HG02943 (cell line): ENCODE measurements around the gene TMEM52.

Experiments used
- ATAC-seq: cut with Tn5 transposase; IDR thresholded peaks from one replicate; pipeline ENCODE4 v1.9.1; 2021; ENCODE audit warnings: mild to moderate bottlenecking, low read depth, moderate library complexity; ENCODE audit not compliant: unreplicated experiment

TMEM52 gene

GRCh38 chr1:1916851-1917251, 2.2 kb downstream of the TMEM52 start:
- ATAC-seq = no peak

DNA sequence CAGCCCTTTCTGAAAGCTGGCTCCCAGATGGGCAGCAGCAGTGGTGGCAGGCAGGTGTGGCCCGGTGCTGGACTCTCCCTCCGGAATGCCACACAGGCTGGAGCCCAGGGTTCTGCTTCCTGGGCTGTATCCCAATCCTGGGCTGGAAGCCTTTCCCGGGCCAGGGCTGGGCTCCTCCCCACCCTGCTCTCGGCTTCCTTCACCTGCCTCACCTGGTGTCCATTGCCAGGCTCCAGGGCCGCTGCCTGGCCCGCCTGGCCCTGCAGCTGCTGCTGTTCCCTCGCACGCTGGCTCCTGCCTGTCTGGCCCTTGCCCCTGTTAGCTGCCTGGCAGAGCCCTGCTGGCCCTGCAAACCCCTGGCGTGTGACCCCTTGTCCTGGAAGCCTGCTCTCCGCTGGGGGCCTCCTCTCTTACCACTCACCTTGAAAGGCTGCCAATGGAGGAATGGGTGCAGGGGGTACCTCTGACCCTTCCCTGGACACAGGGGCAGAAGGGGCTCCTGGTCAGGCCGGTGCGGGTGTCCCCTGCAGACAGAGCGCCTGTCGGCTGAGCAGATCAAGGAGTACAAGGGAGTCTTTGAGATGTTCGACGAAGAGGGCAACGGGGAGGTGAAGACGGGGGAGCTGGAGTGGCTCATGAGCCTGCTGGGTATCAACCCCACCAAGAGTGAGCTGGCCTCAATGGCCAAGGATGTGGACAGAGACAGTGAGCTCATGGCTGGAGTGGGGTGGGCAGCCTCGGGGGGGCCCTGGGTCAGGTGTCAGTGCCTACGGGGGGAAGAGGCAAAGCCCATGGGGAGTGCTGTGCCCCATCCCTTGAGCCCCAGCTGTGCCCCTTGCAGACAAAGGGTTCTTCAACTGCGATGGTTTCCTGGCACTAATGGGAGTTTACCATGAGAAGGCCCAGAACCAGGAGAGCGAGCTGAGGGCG, 2.9 kb downstream of the TMEM52 start:
- no peak for ATAC-seq

- ATAC-seq = no peak
These were observed 3.9 kb downstream of the TMEM52 start, which contains the start of gene CALML6 for GRCh38 chr1:1914971-1915692. Gene CALML6 (plus strand): TSS chr1:1915260. CDS start chr1:1915281, 21 bp downstream.

- ATAC-seq = no peak
These were observed 4.7 kb downstream of the TMEM52 start for GRCh38 chr1:1914101-1914970.

DNA sequence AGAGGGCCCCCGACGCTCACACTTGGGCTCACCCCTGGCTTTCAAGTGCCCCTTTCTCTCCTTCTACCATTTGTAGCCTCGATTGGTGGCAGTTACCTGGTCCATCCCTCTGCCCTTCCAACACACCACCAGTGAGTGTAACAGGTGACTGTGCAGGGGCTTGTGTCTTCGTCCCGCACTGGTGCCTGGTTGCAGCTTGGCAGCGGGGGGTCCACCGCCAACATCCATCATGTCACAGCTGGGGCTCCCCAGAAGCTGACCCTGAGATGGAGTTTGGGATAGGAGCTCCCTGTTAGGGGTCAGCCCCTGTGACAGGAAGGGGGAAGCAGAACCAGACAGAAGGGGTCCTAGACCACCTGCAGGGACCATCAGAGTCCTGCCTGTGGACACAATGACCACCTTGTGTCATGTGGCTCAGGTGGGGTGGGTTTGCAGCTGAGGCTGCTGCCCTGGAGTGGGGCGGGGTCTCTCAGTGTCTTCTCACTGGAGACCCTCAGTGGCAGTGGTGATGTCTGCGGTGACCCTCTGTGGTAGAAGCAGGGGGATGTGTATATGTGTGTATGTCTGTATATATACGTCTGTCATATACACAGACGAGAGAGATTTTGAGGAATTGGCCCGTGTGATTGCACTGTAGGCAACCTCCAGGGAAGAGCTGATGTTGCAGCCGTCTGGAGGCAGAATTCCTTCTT, 7.6 kb downstream of the TMEM52 start:
- no peak for ATAC-seq

GRCh38 chr1:1910651-1911331, 8.3 kb downstream of the TMEM52 start:
- no peak for ATAC-seq

DNA sequence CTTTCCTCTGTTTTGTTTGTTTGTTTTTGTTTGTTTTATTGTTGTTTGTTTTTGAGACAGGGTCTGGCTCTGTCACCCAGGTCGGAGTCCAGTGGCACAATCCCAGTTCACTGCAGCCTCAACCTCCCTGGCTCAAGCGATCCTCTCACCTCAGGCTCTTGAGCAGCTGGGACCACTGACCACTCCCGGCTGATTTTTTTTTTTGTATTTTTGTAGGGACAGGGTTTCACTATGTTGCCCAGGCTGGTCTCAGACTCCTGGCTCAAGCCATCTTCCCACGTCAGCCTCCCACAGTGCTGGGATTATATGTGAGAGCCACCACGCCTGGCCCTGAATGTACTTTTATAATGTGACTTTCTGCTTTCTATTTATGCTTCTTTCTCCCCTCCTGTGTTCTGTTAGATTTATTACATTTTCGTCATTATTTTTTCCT, 9.0 kb downstream of the TMEM52 start:
- ATAC-seq = no peak

DNA sequence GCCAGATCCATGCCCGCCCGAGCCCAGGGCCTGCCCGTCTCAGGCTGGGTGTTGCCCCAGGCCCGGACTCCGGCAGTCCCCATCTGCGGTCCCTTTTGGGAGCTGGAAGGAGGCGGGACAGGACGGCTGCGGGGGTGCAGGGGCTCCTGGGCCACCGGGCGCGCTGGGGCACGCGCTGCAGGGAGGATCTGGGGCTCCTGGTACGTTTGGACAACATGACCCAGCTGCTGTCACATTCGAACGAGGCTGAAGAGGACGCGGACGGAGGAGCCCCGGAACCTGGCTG, 10.6 kb downstream of the TMEM52 start:
- no peak for ATAC-seq

GRCh38 chr1:1907098-1907736, 11.9 kb downstream of the TMEM52 start:
- no peak for ATAC-seq

GRCh38 chr1:1906185-1907097, 12.6 kb downstream of the TMEM52 start:
- ATAC-seq = no peak

DNA sequence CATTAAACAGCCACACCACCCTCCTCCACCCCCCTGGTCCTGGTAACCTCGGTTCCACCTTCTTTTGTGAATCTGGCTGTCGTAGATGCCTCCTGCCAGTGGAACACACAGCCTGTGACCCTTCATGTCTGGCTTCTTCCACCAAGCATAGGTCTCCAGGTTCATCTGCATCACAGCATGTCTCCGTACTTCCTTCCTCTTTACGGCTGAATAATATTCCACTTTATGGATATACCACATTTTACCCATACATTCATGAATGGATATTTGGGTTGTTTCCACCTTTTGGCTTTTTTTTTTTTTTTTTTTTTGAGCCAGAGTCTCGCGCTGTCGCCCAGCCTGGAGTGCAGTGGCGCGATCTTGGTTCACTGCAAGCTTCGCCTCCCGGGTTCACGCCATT, 15.9 kb downstream of the TMEM52 start:
- ATAC-seq = no peak

DNA sequence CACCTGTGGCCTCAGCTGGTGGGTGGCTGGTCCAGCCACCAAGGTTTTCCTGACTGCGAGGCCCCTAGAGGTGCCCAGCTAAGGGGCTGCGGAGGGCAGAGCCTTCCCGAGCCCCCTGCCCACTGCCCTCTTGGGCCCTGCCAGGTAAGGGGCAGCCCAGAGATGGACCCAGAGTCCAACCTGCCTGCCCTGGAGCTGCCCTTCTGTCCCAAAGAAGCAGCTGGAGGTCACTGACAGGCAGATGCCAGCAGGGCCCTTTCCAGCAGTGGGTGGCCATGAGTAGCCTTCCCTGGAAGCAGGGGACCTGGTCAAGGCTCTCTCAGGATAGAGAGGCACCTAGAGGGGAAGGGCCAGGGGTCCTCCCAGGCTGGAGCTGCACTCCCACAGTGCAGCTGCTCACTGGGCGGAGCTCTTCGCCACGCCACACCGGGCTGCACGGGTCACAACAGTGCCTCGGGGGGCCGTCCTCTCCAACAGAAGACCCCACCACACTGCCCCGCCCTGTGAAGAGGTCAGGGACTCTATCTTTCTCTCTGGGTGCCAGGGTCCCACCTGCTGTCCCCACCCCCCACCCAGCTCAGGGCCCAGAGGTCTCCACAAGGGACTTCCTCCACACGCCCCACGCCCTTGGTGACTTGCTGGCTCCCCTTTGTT, 17.3 kb downstream of the TMEM52 start:
- ATAC-seq = no peak

DNA sequence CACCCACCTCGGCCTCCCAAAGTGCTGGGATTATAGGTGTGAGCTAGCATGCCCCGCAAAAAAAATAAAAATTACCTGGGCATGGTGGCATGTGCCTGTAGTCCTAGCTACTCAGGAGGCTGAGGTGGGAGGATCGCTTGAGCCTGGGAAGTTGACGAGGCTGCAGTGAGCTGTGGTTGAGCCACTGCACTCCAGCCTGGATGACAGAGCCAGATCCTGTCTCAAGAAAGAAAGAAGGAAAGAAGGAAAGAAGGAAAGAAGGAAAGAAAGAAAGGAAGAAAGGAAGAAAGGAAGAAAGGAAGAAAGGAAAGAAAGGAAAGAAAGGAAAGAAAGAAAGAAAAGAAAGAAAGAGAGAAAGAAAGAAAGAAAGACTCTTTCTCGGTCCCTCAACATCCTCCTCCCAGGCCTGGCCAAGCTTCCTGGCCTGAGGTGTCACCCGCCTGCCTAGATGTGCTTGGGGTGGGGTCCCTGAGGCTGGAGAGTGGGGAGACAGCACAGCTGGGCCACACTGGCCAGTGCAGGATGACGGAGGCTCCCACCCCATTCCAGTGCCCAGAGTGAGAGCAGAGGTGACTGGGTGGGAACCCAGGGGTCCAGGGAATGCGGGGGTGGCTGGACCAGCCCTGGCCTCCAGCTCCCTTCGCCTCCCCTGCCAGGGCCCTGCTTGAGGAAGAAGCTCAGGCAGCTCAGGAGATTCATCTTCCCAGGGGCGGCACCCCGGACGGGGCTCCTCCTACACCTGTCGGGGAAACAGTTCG, 18.0 kb downstream of the TMEM52 start:
- no peak for ATAC-seq

DNA sequence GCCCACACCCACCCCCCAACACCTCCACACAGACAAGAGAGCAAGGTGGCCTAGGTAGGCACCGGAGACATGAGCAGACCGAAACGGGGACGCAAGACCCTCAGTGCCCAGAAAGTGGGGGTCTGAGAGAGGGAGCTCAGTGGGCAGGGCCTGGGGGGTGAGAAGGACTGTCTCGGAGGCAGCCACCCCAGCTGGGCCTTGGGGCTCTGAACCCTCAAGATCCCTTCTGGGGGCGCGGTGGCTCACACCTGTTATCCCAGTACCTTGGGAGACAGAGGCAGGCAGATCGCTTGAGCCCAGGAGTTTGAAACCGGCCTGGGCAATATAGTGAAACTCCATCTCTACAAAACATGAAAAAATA, 19.1 kb downstream of the TMEM52 start:
- ATAC-seq = no peak

- ATAC-seq = no peak
These were observed 19.7 kb downstream of the TMEM52 start for GRCh38 chr1:1899266-1899966.

DNA sequence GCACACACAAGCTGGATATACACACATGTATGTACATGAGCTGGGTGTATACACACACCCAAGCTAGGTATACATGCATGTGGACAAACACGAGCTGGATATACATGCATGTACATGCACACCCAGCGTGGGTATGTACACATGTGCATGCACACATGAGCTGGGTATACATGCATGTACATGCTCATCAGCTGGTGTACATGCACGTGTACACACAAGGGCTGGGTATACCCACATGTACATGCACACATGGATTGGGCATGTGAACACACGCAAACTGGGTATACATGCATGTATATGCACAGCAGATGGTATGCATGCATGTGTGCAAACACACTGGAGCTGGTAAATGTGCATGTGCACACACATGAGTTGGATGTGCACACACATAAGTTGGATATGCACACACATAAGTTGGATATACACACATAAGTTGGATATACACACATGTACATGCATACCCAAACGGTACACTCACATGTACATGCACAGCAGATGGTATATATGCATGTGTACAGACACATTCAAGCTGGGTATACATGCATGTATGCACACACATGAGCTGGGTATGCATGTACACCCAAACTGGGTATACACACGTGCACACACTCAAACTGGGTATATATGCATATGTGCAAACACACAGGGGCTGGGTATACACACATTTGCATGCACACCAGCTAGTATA, 20.7 kb downstream of the TMEM52 start:
- no peak for ATAC-seq
